GM18505 (cell line): Measurements from ENCODE around the gene DNAH14.
"Not testable (repeated sequence)": the region's sequence is repeated elsewhere in the genome, so short reads cannot be mapped to it uniquely, and the experiment has no call there.

Experiments used
- ATAC-seq: cut with Tn5 transposase; IDR thresholded peaks from one replicate; pipeline ENCODE4 v1.9.1; 2021; ENCODE audit not compliant: unreplicated experiment
- POLR2A ChIP-seq: IDR thresholded peaks from 4 replicates; pipeline ENCODE4 v1.6.1; 2011; ENCODE audit warnings: borderline replicate concordance; ENCODE audit not compliant: insufficient read depth, insufficient read length; ENCODE audit errors: extremely low read depth

DNAH14 gene

DNA sequence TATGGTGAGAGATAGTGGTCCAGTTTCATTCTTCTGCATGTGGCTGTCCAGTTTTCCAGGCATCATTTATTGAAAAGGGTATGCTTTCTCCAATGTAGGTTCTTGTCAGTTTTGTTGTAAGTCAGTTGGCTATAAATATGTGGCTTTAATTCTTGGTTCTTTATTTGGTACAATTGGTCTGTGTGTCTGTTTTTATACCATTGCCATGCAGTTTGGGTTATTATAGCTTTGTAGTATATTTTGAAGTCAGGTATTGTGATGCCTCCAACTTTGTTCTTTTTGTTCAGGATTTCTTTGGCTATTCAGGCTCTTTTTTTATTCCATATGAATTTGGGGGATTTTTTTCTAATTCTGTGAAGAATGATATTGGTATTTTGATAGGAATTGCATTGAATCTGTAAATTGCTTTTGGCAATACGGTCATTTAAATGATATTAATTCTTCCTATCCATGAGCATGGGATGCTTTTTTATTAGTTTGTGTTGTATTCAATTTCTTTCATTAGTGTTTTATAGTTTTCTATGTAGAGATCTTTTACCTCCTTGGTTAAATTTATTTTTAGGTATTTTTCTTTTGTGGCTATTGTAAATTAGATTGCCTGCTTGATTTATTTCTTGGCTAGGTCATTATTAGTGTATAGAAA lies 3.3 kb downstream of the DNAH14 start:
- no peak for ATAC-seq
- TF ChIP-seq POLR2A = no peak

GRCh38 chr1:224933584-224933983 lies 4.1 kb downstream of the DNAH14 start:
- no peak for TF ChIP-seq POLR2A
- ATAC-seq = no peak

- TF ChIP-seq POLR2A = no peak
Observed at GRCh38 chr1:224938652-224939051, 9.2 kb downstream of the DNAH14 start.

GRCh38 chr1:224939844-224940425 lies 10.5 kb downstream of the DNAH14 start:
- TF ChIP-seq POLR2A = no peak
- ATAC-seq = no peak

More at GRCh38 chr1:224938652-224939051, 9.2 kb downstream of the DNAH14 start:
- no peak for ATAC-seq

GRCh38 chr1:224940735-224941134 lies 11.3 kb downstream of the DNAH14 start:
- ATAC-seq = not testable (repeated sequence)

DNA sequence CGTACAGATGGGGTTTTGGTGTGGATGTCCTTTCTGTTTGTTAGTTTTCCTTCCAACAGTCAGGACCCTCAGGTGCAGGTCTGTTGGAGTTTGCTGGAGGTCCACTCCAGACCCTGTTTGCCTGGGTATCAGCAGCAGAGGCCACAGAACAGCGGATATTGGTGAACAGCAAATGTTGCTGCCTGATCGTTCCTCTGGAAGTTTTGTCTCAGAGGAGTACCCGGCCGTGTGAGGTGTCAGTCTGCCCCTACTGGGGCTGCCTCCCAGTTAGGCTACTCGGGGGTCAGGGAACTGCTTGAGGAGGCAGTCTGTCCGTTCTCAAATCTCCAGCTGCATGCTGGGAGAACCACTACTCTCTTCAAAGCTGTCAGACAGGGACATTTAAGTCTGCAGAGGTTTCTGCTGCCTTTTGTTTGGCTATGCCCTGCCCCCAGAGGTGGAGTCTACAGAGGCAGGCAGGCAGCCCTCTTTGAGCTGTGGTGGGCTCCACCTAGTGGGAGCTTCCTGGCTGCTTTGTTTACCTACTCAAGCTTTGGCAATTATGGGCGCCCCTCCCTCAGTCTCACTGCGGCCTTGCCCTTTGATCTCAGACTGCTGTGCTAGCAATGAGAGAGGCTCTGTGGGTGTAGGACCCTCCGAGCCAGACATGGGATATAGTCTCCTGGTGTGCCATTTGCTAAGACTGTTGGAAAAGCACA lies 16.3 kb downstream of the DNAH14 start:
- not testable (repeated sequence) for ATAC-seq

GRCh38 chr1:224946349-224946691 lies 16.8 kb downstream of the DNAH14 start:
- ATAC-seq = not testable (repeated sequence)

DNA sequence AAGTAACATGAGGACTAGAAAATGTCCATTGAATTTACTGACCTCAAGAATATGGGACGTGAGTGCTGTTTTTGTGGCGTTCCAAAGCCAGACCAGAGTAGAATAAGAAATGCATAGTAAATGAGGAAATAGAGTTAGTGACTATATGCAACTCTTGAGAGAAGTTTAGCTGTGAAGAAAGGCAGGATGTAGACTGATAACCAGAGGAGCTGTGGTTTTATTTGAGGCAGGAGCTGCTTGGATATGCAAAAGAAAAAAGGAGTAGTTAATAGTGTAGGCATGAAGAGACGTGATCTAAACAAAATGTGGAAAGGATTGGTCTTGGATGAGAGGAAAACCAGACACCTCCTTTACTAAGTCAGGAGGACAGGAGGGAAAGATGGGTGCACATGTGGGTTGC lies 28.2 kb downstream of the DNAH14 start:
- TF ChIP-seq POLR2A = no peak
- no peak for ATAC-seq

DNA sequence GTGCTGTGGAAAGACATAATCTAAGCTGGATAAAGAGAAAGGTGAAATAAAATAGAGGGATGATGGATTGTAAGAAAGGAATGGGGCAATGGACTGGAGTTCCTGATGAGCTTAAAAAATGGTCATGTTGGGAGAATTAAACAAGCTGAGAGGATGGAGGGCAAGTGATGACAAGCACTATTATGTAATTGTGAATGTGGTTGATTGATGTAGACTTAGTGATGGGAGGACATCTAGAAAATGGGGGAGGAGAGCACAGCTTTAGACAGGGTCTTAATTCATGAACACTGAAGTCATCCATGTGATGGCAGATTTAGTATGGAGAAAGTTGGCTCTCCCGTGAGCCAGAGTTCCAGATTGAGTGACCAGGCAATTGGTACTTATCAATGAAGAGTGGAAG lies 29.0 kb downstream of the DNAH14 start:
- ATAC-seq = no peak
- TF ChIP-seq POLR2A = no peak

DNA sequence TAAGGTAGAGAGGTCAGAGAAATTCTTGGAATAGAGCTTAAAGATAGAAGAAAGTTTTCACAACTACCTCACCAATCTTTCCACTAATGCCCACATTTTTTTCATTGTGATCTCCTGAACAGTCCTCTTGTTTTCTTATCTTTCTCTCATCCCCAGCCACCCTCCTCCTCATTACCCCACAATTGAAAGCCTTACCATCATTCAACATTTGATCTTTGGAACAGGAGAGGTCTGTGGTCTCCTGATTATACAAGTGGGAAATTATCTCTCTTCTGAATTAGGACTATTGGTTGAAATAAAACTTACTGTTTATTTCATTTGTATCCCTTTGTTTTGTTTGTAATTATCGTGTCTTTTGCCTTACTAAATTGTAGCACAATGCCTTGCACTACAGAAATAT lies 29.6 kb downstream of the DNAH14 start:
- no peak for TF ChIP-seq POLR2A

GRCh38 chr1:224959656-224960055 lies 30.2 kb downstream of the DNAH14 start:
- no peak for ATAC-seq
- no peak for TF ChIP-seq POLR2A

More for the DNA sequence above, 29.6 kb downstream of the DNAH14 start:
- ATAC-seq = no peak

DNA sequence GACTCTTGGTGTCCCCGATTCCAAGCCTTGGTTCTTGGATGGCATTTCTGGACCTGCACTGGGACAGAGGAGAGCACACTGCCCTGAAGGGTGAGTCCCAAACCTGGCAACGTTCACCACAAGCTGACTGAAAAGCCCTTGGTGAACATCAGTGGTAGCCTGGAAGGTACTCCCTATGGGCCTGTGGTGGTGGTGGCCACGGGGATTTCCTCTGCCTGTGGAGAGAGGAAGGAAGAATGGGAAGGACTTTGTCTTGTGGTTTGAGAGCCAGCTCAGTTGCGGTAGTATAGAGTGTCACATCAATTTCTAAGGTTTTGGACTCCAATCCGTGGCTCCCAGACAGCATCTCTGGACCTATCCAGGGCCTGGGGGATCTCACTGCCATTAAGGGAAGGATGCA lies 50.7 kb downstream of the DNAH14 start:
- TF ChIP-seq POLR2A = no peak
- ATAC-seq = no peak

GRCh38 chr1:224981922-224982354 lies 52.5 kb downstream of the DNAH14 start:
- ATAC-seq = not testable (repeated sequence)

DNA sequence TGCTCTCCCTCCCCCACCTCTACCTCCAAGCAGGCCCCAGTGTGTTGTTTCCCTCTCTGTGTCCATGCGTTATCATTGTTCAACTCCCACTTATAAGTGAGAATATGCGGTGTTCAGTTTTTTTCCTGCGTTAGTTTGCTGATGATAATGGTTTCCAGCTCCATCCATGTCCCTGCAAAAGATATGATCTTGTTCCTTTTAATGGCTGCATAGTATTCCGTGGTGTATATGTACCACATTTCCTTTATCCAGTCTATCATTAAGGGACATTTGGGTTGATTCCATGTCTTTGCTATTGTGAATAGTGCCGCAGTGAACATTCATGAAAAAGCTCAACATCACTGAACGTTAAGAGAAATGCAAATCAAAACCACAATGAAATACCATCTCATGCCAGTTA lies 58.6 kb downstream of the DNAH14 start:
- ATAC-seq = no peak
- no peak for TF ChIP-seq POLR2A

DNA sequence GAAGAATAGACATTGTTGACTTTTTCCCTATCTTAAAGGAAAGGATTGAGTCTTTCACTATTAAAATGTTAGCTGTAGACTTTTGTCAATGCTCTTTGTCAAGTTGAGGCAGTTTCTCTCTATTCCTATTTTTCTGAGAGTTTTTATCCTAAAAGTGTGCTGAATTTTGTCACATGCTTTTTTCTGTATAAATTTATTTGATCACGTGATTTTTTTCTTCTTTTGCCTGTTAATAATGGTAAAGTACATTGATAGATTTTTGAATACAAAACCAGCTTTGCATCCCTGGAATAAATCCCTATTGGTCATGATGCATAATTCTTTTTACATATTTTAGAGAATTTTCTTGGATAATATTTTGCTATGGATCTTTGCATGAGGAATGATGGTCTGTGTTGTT lies 60.1 kb downstream of the DNAH14 start:
- no peak for TF ChIP-seq POLR2A
- ATAC-seq = no peak

DNA sequence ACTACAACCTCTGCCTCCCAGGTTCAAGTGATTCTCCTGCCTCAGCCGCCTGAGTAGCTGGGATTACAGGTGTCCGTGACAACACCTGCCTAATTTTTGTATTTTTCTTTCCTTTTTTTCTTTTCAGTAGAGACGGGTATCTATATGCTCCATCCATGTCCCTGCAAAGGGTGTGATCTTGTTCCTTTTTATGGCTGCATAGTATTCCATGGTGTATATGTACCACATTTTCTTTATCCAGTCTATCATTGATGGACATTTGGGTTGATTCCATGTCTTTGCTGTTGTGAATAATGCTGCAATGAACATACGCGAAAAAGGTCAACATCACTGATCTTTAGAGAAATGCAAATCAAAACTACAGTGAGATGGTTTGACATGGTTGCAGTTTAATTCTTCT lies 62.1 kb downstream of the DNAH14 start:
- not testable (repeated sequence) for ATAC-seq
